ENCODE data around the gene UBQLNL.

DNA sequence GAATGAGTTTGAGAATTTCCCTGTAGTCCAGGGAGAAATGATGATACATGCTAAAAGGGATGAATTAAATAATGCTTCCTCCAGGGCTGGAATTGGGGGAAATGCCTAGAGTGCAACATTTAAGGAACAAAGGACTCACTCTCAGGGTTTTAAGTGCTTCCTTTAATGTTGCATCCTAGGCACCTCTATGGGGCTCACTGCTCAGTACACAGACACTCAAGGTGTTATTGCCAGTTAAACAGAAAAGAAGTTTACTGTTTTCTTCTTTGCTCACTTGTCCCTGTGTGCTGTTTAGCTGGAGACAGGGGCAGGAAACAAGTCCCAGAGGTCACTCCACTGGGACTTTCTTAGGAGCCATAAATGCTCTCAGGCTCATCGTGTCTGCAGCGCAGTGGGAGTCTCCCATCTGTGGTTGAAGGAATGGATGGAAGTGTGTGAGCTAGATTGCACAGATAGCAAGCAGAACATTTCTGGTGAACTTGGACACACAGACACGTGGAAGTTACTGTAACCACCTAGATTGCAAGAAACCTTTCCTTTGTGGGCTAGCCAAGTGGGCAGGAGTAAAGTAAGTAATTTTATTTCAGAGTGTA, 40.2 kb upstream of the UBQLNL start:
- TF ChIP-seq, protein P1, sequence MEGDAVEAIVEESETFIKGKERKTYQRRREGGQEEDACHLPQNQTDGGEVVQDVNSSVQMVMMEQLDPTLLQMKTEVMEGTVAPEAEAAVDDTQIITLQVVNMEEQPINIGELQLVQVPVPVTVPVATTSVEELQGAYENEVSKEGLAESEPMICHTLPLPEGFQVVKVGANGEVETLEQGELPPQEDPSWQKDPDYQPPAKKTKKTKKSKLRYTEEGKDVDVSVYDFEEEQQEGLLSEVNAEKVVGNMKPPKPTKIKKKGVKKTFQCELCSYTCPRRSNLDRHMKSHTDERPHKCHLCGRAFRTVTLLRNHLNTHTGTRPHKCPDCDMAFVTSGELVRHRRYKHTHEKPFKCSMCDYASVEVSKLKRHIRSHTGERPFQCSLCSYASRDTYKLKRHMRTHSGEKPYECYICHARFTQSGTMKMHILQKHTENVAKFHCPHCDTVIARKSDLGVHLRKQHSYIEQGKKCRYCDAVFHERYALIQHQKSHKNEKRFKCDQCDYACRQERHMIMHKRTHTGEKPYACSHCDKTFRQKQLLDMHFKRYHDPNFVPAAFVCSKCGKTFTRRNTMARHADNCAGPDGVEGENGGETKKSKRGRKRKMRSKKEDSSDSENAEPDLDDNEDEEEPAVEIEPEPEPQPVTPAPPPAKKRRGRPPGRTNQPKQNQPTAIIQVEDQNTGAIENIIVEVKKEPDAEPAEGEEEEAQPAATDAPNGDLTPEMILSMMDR (IDR thresholded peaks at IDR 0.05), result no peak
- TF ChIP-seq POLR2AphosphoS5 (IDR thresholded peaks at IDR 0.05) (no peak), POLR2A (IDR thresholded peaks at IDR 0.05) (no peak)
